NB4 (cell line): ENCODE measurements around the gene SLC5A2.

ENCODE experiments used
- MYC ChIP-seq: IDR thresholded peaks from 2 replicates; pipeline ENCODE4 v1.6.1; 2011; ENCODE audit warnings: low read depth, low read length
- POLR2A ChIP-seq: IDR thresholded peaks from 2 replicates; pipeline ENCODE4 v1.6.1; 2011; ENCODE audit warnings: mild to moderate bottlenecking; ENCODE audit not compliant: insufficient read length; ENCODE audit errors: extremely low read depth

GRCh38 chr16:31475946-31476302 is 7.0 kb upstream of the SLC5A2 start:
- TF ChIP-seq POLR2A (no peak), MYC (no peak)
